SK-N-SH treated with all-trans-retinoic acid at 6 μM for 48 hours (cell line): ENCODE data around the gene MAPK6.

ENCODE experiments used
- CREB5 ChIP-seq: fragments of 250-450 bp; sonication (Bioruptor Pico); IDR thresholded peaks from 2 replicates; pipeline ENCODE4 v1.5.1; 2020; ENCODE audit warnings: low read depth, mild to moderate bottlenecking, moderate library complexity
- ESRRG ChIP-seq: fragments of 250-450 bp; sonication (Bioruptor Pico); IDR thresholded peaks from 2 replicates; pipeline ENCODE4 v1.6.1; 2021; ENCODE audit warnings: mild to moderate bottlenecking
- OSR1 ChIP-seq: fragments of 250-450 bp; sonication (Bioruptor Pico); IDR thresholded peaks from 2 replicates; pipeline ENCODE4 v1.8.0; 2022; ENCODE audit warnings: moderate library complexity, mild to moderate bottlenecking, inconsistent platforms
- PATZ1 ChIP-seq: fragments of 250-450 bp; sonication (Bioruptor Pico); IDR thresholded peaks from 2 replicates; pipeline ENCODE4 v1.8.0; 2020; ENCODE audit warnings: mild to moderate bottlenecking, moderate library complexity, borderline replicate concordance
- RARB ChIP-seq: fragments of 250-450 bp; sonication (Bioruptor Pico); IDR thresholded peaks from 2 replicates; pipeline ENCODE4 v1.8.0; 2021; ENCODE audit warnings: mild to moderate bottlenecking, moderate library complexity

GRCh38 chr15:52052066-52052935 lies 33.3 kb downstream of the MAPK6 start:
- TF ChIP-seq CREB5 (no peak), RARB (CRISPR knock-in tag) (no peak), PATZ1 (CRISPR knock-in tag) (no peak), ESRRG (CRISPR knock-in tag) (no peak), OSR1 (CRISPR knock-in tag) (no peak)
